GM18861 (cell line): Measurements from ENCODE around the gene PSME4.
A peak's percentile ranks its signal among the peaks of the same experiment; 100 is the strongest.

Experiments
- ATAC-seq: cut with Tn5 transposase; IDR thresholded peaks from one replicate; pipeline ENCODE4 v1.9.1; 2021; ENCODE audit not compliant: unreplicated experiment

The PSME4 gene

GRCh38 chr2:53970724-53971602, at the start of gene PSME4:
PSME4 (minus strand) TSS chr2:53970993; CDS start chr2:53970784, 209 bp downstream.
- peak; percentile 62 for ATAC-seq

- ATAC-seq = no peak
These were observed 45.3 kb upstream of the PSME4 start for GRCh38 chr2:54015798-54016699.

GRCh38 chr2:54013996-54014395, 43.2 kb upstream of the PSME4 start:
- ATAC-seq = no peak

- no peak for ATAC-seq
These were observed 41.8 kb upstream of the PSME4 start for GRCh38 chr2:54012538-54013141.

- no peak for ATAC-seq
These were observed 38.8 kb upstream of the PSME4 start for GRCh38 chr2:54009549-54009948.

- no peak for ATAC-seq
These were observed 37.6 kb upstream of the PSME4 start for GRCh38 chr2:54008439-54008838.

GRCh38 chr2:54000524-54000923, 29.7 kb upstream of the PSME4 start:
- ATAC-seq = no peak

GRCh38 chr2:54000122-54000521, 29.3 kb upstream of the PSME4 start:
- no peak for ATAC-seq

- no peak for ATAC-seq
These were observed 28.0 kb upstream of the PSME4 start for GRCh38 chr2:53998834-53999233.

GRCh38 chr2:53994818-53995808, 24.3 kb upstream of the PSME4 start:
- ATAC-seq = no peak

GRCh38 chr2:53991948-53992347, 21.2 kb upstream of the PSME4 start:
- no peak for ATAC-seq

GRCh38 chr2:53989210-53989862, 18.5 kb upstream of the PSME4 start:
- ATAC-seq = no peak

- no peak for ATAC-seq
These were observed 16.6 kb upstream of the PSME4 start for GRCh38 chr2:53987336-53987921.

- ATAC-seq = no peak
These were observed 14.9 kb upstream of the PSME4 start for GRCh38 chr2:53985646-53986045.

GRCh38 chr2:53969968-53970723, 647 bp downstream of the PSME4 start:
- peak; percentile 22 for ATAC-seq

- peak; percentile 38 for ATAC-seq
These were observed 1.4 kb downstream of the PSME4 start for GRCh38 chr2:53969285-53969967.

GRCh38 chr2:53964987-53965687, 5.7 kb downstream of the PSME4 start:
- no peak for ATAC-seq
